Breast epithelium (tissue), 4 donors: Measurements from ENCODE around the gene YY1. TPM values are rescaled to one million over a fixed set of nuclear protein-coding genes. Genes with fewer than 3 reads are reported as not detected.

ENCODE experiments used
- DNase-seq, 2 donors: peaks; one replicate each; pipeline ENCODE4 v3.0.0-alpha.2; 2019; ENCODE audit warnings: low spot score in 2 of 2
- H3K27ac ChIP-seq, 2 donors: fragments of 200-600 bp; sonication (generic) in 1 of 2; one replicate each; pipeline ENCODE4 v1.5.1; 2016 to 2019; ENCODE audit warnings: mild to moderate bottlenecking in 1 of 2
- H3K27me3 ChIP-seq, 2 donors: fragments of 200-600 bp; sonication (generic) in 1 of 2; one replicate each; pipeline versions ENCODE4 v1.5.1 to v1.6.0; 2017 to 2019; ENCODE audit warnings: control low read depth in 1 of 2, mild to moderate bottlenecking in 1 of 2
- H3K36me3 ChIP-seq: fragments of 200-600 bp; one replicate; pipeline ENCODE4 v1.5.1; 2019
- H3K4me1 ChIP-seq, 2 donors: fragments of 200-600 bp; sonication (generic); one replicate each; pipeline ENCODE4 v1.5.1; 2016 to 2019; ENCODE audit warnings: control low read depth in 1 of 2
- H3K4me3 ChIP-seq, 3 donors: fragments of 200-600 bp; sonication (generic); 1 replicate in 2 of 3; 2 replicates in 1 of 3; pipeline ENCODE4 v1.5.1; 2016 to 2019; ENCODE audit warnings: mild to moderate bottlenecking in 3 of 3, moderate library complexity in 2 of 3
- H3K9me3 ChIP-seq, 2 donors: fragments of 200-600 bp; sonication (generic) in 1 of 2; one replicate each; pipeline ENCODE4 v1.5.1; 2016 to 2019; ENCODE audit warnings: control low read depth in 1 of 2
- CTCF ChIP-seq, 3 donors: fragments of 450-650 bp; IDR thresholded peaks; one replicate each; pipeline ENCODE4 v1.5.1; 2016 to 2017; ENCODE audit warnings: antibody characterized with exemption in 3 of 3, mild to moderate bottlenecking in 3 of 3, moderate library complexity in 3 of 3
- POLR2A ChIP-seq: fragments of 450-650 bp; IDR thresholded peaks from one replicate; pipeline ENCODE4 v1.6.1; 2016; ENCODE audit warnings: antibody characterized with exemption, mild to moderate bottlenecking, moderate library complexity
- POLR2AphosphoS5 ChIP-seq, 3 donors: sonication (generic); formaldehyde crosslinking; IDR thresholded peaks; one replicate each; pipeline ENCODE4 v1.6.1; 2017; ENCODE audit warnings: antibody characterized with exemption in 3 of 3
- intact Hi-C: fragments of 100-400 bp; cut with DNase I; formaldehyde crosslinking; loops from one replicate; pipeline ENCODE4 v1.15.1; 2023; ENCODE audit warnings: low total_unique reads
- total RNA-seq, 3 donors: library from RNA; depleted of rRNA; stranded (reverse); fragments of >200 nt; gene quantifications; one replicate each; pipeline ENCODE4 v1.1.0, GENCODE V29; 2016

Gene YY1
- total RNA-seq, 3 donors from 2014 or later: 46.2 to 61.2 (median 50.6) TPM

DNA sequence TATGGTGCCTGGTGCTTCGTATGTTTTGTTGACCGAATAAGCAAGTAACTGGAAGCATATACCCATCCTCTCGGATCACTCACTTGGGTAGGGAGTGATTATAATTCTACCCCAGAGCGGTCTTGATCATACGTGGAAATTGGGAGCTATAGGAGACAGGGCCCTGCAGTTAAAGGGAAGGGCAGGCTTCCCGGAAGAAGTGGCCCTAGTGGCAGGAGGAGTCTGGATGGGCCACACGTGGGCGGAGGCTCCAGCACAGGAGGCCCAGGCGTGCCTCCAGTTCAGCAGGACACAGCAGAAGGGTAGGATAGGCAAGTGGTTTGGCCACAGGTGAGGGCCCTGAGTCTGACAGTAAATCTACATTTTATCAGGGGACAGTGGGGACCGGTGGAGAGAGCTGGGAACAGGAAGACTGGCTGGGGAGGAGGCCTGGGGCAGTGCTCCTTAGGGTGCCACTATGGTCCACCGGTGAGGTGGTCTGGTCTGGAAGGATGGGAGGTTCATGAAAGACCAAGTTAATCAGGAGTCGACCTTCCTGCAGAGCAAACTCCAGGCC is 23.5 kb upstream of the YY1 start:
- TF ChIP-seq CTCF (IDR thresholded peaks at IDR 0.05): no peak
- no peak for TF ChIP-seq POLR2A
- no peak for TF ChIP-seq POLR2AphosphoS5 (IDR thresholded peaks at IDR 0.05)
- Histone ChIP-seq H3K4me3 (no peak overlapping the region), H3K36me3 (no peaks in the 10 kb centered on the region), H3K27ac (peak overlapping the region; percentile 97 to 99), H3K27me3 (no peaks in the 10 kb centered on the region), H3K4me1 (no peaks in the 10 kb centered on the region), H3K9me3 (no peaks in the 10 kb centered on the region)
- DNase-seq: no peak
- intact Hi-C loops: no loop called here

DNA sequence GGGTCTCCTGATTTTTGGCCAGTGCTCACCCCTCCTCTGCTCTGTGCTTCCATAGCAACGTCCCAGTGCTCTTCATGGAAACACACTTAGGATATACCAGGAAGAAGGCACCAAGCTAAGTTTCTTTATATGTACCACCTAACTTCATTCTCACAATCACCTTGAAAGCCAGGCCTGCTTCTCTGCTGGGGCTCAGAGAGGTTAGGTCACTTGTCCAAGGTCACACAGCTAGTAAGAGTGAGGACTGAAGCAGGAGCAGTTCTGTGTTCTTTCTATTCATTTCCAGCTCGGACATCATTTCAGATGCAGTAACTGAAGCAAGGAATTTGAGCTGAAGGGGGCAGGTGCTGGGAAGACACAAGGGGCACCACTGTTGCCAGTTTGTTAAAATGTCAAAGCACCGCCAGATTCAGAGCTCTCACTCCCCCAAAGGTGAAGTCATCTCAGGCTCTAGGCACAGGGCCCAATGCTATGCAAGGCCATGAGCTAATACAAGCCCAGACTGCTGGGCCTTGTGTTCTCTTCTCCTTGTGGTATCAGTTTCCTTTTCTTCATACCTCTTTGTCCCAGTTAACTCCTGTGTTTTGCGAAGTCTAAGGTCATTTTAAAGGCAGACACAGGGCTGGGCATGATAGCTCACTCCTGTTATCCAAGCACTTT is 19.7 kb upstream of the YY1 start:
- intact Hi-C loops: no loop called here
- H3K4me1 ChIP-seq: no peaks in the 10 kb centered on the region
- H3K9me3 ChIP-seq: no peaks in the 10 kb centered on the region
- H3K36me3 ChIP-seq: no peaks in the 10 kb centered on the region
- H3K4me3 ChIP-seq: no peak overlapping the region
- no peaks in the 10 kb centered on the region for H3K27me3 ChIP-seq
- TF ChIP-seq CTCF (IDR thresholded peaks at IDR 0.05): no peak
- TF ChIP-seq POLR2A: no peak
- TF ChIP-seq POLR2AphosphoS5 (IDR thresholded peaks at IDR 0.05): no peak
- no peak for DNase-seq
- H3K27ac ChIP-seq: no peak overlapping the region

DNA sequence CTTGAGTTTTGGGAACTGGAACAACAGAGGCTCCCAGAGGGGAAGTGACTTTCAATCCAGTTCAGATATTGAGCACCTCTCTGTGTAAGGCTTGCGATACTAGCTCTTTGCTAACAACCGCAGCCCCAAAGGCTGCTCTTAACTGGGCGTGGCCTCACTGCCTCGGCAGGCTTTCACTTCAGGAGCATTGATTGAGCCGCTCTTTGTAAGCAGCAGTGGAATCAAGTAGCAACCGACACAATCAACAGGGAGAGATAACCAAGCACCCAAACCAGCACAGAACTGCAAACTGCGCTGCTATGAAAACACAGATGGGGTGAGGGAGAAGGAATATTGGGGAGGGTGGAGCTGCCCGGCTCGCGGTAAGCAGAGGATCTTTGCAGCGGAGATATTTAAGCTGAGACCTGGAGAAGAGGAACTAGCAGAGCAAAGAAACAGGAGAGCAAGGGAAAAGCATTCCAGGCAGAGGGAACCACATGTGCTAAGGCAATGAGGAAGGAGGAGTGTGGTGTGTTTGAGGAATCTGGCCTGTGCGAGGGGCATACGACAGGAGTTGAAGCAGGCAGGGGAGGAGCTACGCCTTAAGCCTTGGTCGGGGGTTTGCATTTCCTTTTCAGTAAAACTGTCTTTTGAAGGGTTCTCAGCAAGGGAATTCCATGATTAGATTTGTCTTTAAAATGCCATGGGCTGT is 17.3 kb upstream of the YY1 start:
- Histone ChIP-seq H3K27ac (peak overlapping the region; percentile 61 to 70), H3K4me1 (no peaks in the 10 kb centered on the region), H3K4me3 (peak overlapping the region; percentile 38 to 70 (median 54)), H3K36me3 (no peaks in the 10 kb centered on the region), H3K27me3 (no peaks in the 10 kb centered on the region), H3K9me3 (no peaks in the 10 kb centered on the region)
- DNase-seq: peak in 1 of 2 donors; percentile 35
- TF ChIP-seq POLR2AphosphoS5 (IDR thresholded peaks at IDR 0.05) (no peak), CTCF (IDR thresholded peaks at IDR 0.05) (no peak), POLR2A (no peak)
- intact Hi-C loops: no loop called here

- intact Hi-C loops: no loop called here
- DNase-seq: no peak
- H3K4me1 ChIP-seq: no peaks in the 10 kb centered on the region
- H3K27ac ChIP-seq: peak overlapping the region; percentile 61 to 70
- H3K9me3 ChIP-seq: no peaks in the 10 kb centered on the region
- TF ChIP-seq CTCF (IDR thresholded peaks at IDR 0.05) (no peak), POLR2A (no peak), POLR2AphosphoS5 (IDR thresholded peaks at IDR 0.05) (no peak)
- H3K36me3 ChIP-seq: no peaks in the 10 kb centered on the region
- no peaks in the 10 kb centered on the region for H3K27me3 ChIP-seq
- H3K4me3 ChIP-seq: peak overlapping the region; percentile 38 to 70 (median 54)
These were observed 16.5 kb upstream of the YY1 start for GRCh38 chr14:100222224-100223093.
